Measurements from ENCODE around the gene GLT1D1.

The GLT1D1 gene

GRCh38 chr12:128970110-128970509, 116.8 kb downstream of the GLT1D1 start:
- DNase-seq, result no peak

- no peak for DNase-seq
These were observed 117.7 kb downstream of the GLT1D1 start for GRCh38 chr12:128970941-128971340.

- peak; percentile 2 for DNase-seq
These were observed 118.5 kb downstream of the GLT1D1 start for GRCh38 chr12:128971802-128972201.

GRCh38 chr12:128973883-128974681, 120.8 kb downstream of the GLT1D1 start:
- no peak for DNase-seq

- DNase-seq, result no peak
These were observed 121.6 kb downstream of the GLT1D1 start for GRCh38 chr12:128974881-128975280.

GRCh38 chr12:128976120-128976738, 123.0 kb downstream of the GLT1D1 start:
- no peak for DNase-seq

- no peak for DNase-seq
These were observed 124.2 kb downstream of the GLT1D1 start for GRCh38 chr12:128977441-128977840.

- no peak for DNase-seq
These were observed 124.8 kb downstream of the GLT1D1 start for GRCh38 chr12:128978067-128978466.

- no peak for DNase-seq
These were observed 127.3 kb downstream of the GLT1D1 start for GRCh38 chr12:128980623-128981022.

- no peak for DNase-seq
These were observed 128.8 kb downstream of the GLT1D1 start for GRCh38 chr12:128981971-128982533.

- no peak for DNase-seq
These were observed 129.7 kb downstream of the GLT1D1 start for GRCh38 chr12:128982933-128983332.

- no peak for DNase-seq
These were observed 130.1 kb downstream of the GLT1D1 start for GRCh38 chr12:128983371-128983770.

GRCh38 chr12:128986957-128987356, 133.7 kb downstream of the GLT1D1 start:
- DNase-seq, result no peak

- DNase-seq, result no peak
These were observed 136.0 kb downstream of the GLT1D1 start for GRCh38 chr12:128989287-128989686.

- DNase-seq, result no peak
These were observed 138.4 kb downstream of the GLT1D1 start for GRCh38 chr12:128991716-128992115.

- DNase-seq, result no peak
These were observed 138.8 kb downstream of the GLT1D1 start for GRCh38 chr12:128992116-128992515.

- no peak for DNase-seq
These were observed 139.3 kb downstream of the GLT1D1 start for GRCh38 chr12:128992550-128992949.

- no peak for DNase-seq
These were observed 141.6 kb downstream of the GLT1D1 start for GRCh38 chr12:128994856-128995255.

- DNase-seq, result no peak
These were observed 142.3 kb downstream of the GLT1D1 start for GRCh38 chr12:128995619-128996018.

- DNase-seq, result no peak
These were observed 148.5 kb downstream of the GLT1D1 start for GRCh38 chr12:129001826-129002225.

- no peak for DNase-seq
These were observed 149.1 kb downstream of the GLT1D1 start for GRCh38 chr12:129002427-129002826.

GRCh38 chr12:129005416-129005815, 152.1 kb downstream of the GLT1D1 start:
- DNase-seq, result no peak

GRCh38 chr12:129005829-129006228, 152.6 kb downstream of the GLT1D1 start:
- no peak for DNase-seq

All from kidney glomerular epithelial cell (primary cell).